Lower leg skin (tissue), 3 donors: Measurements from ENCODE around the gene ERC1.

Experiments
- POLR2A ChIP-seq, 2 donors: fragments of 450-650 bp; IDR thresholded peaks; one replicate each; pipeline ENCODE4 v1.6.1; 2016 to 2017; ENCODE audit warnings: antibody characterized with exemption in 2 of 2, mild to moderate bottlenecking in 1 of 2, moderate library complexity in 1 of 2
- TF ChIP-seq, protein P1 (sequence below), 3 donors: fragments of 450-650 bp; IDR thresholded peaks; one replicate each; pipeline ENCODE4 v1.5.1; 2016; ENCODE audit warnings: antibody characterized with exemption in 3 of 3, mild to moderate bottlenecking in 3 of 3, moderate library complexity in 2 of 3

GRCh38 chr12:1377117-1377516 lies 386.1 kb downstream of the ERC1 start:
- TF ChIP-seq, protein P1, sequence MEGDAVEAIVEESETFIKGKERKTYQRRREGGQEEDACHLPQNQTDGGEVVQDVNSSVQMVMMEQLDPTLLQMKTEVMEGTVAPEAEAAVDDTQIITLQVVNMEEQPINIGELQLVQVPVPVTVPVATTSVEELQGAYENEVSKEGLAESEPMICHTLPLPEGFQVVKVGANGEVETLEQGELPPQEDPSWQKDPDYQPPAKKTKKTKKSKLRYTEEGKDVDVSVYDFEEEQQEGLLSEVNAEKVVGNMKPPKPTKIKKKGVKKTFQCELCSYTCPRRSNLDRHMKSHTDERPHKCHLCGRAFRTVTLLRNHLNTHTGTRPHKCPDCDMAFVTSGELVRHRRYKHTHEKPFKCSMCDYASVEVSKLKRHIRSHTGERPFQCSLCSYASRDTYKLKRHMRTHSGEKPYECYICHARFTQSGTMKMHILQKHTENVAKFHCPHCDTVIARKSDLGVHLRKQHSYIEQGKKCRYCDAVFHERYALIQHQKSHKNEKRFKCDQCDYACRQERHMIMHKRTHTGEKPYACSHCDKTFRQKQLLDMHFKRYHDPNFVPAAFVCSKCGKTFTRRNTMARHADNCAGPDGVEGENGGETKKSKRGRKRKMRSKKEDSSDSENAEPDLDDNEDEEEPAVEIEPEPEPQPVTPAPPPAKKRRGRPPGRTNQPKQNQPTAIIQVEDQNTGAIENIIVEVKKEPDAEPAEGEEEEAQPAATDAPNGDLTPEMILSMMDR (IDR thresholded peaks at IDR 0.05) = no peak
- no peak for TF ChIP-seq POLR2A (IDR thresholded peaks at IDR 0.05)
